SK-N-SH (cell line): ENCODE data around the gene EDRF1. TPM values are rescaled to one million over a fixed set of nuclear protein-coding genes. Genes with fewer than 3 reads are reported as not detected.

Source experiments
- CTCF ChIA-PET: fragments of 300-600, 350-600 bp; formaldehyde crosslinking; extraction: SDS; loops from one replicate; lab custom pipeline; 2021; lab: Yijun Ruan, JAX
- POLR2A ChIA-PET: fragments of 350-600 bp; sonication (Branson Sonifier 250); formaldehyde crosslinking; extraction: SDS; loops from one replicate; lab custom pipeline; 2020; ENCODE audit warnings: antibody characterized with exemption, inconsistent platforms; lab: Yijun Ruan, JAX
- DNase-seq: peaks from one replicate; pipeline ENCODE4 v3.0.0; 2012
- H2AFZ ChIP-seq: fragments of 200-600 bp; sonication (generic); 2 replicates; pipeline ENCODE4 v1.8.1; 2016; ENCODE audit warnings: antibody characterized with exemption, mild to moderate bottlenecking, low read depth
- H3F3A ChIP-seq: fragments of 200-600 bp; sonication (generic); replicated peaks from 2 replicates; pipeline ENCODE3; 2016; ENCODE audit warnings: antibody characterized with exemption, mild to moderate bottlenecking; ENCODE audit not compliant: insufficient read depth
- H3K27ac ChIP-seq, 2 experiments: fragments of 200-500 bp in 1 of 2; fragments of 200-600 bp in 1 of 2; sonication (Bioruptor generic) in 1 of 2; sonication (generic), shearing (Covaris generic) in 1 of 2; 2 replicates each; pipeline versions ENCODE4 v1.5.1 to v1.6.1; 2014 to 2016; ENCODE audit warnings: low read depth in 2 of 2, inconsistent platforms in 1 of 2, low read length in 1 of 2, mild to moderate bottlenecking in 1 of 2, mixed read lengths in 1 of 2
- H3K27me3 ChIP-seq: fragments of 200-600 bp; sonication (generic), shearing (Covaris generic); 2 replicates; pipeline ENCODE4 v1.6.1; 2016; ENCODE audit warnings: mixed run types; ENCODE audit not compliant: insufficient read depth
- H3K36me3 ChIP-seq, 2 experiments: fragments of 200-500 bp in 1 of 2; fragments of 200-600 bp in 1 of 2; sonication (Bioruptor generic) in 1 of 2; sonication (generic) in 1 of 2; replicated peaks in 1 of 2; 2 replicates each; pipeline versions ENCODE3 to v1.5.1; 2014 to 2016; ENCODE audit warnings: low read length in 1 of 2, mild to moderate bottlenecking in 1 of 2; ENCODE audit not compliant: insufficient read depth in 2 of 2, control insufficient read depth in 1 of 2
- H3K4me1 ChIP-seq, 2 experiments: fragments of 200-500 bp in 1 of 2; fragments of 200-600 bp in 1 of 2; sonication (Bioruptor generic) in 1 of 2; sonication (generic), shearing (Covaris generic) in 1 of 2; 2 replicates each; pipeline versions ENCODE4 v1.5.1 to v1.6.1; 2014 to 2016; ENCODE audit warnings: low read depth in 1 of 2, low read length in 1 of 2, mixed run types in 1 of 2; ENCODE audit not compliant: insufficient read depth in 2 of 2, control insufficient read depth in 1 of 2
- H3K4me2 ChIP-seq: fragments of 200-600 bp; sonication (generic), shearing (Covaris generic); 2 replicates; pipeline ENCODE4 v1.6.1; 2017; ENCODE audit warnings: mixed run types
- H3K4me3 ChIP-seq, 2 experiments: fragments of 200-500 bp in 1 of 2; fragments of 200-600 bp in 1 of 2; sonication (Bioruptor generic) in 1 of 2; sonication (generic), shearing (Covaris generic) in 1 of 2; 2 replicates each; pipeline versions ENCODE4 v1.5.1 to v1.8.1; 2014 to 2016; ENCODE audit warnings: low read depth in 2 of 2, inconsistent platforms in 1 of 2, low read length in 1 of 2, mild to moderate bottlenecking in 1 of 2, mixed read lengths in 1 of 2, moderate library complexity in 1 of 2
- H3K79me2 ChIP-seq: fragments of 200-600 bp; sonication (generic); 2 replicates; pipeline ENCODE4 v1.8.1; 2017; ENCODE audit warnings: mild to moderate bottlenecking; ENCODE audit not compliant: insufficient read depth
- H3K9ac ChIP-seq: fragments of 200-600 bp; sonication (generic); 2 replicates; pipeline ENCODE4 v1.6.1; 2017; ENCODE audit warnings: mixed run types
- H3K9me2 ChIP-seq: fragments of 200-600 bp; sonication (generic); 2 replicates; pipeline ENCODE4 v1.6.1; 2017; ENCODE audit warnings: mixed run types
- H3K9me3 ChIP-seq: fragments of 200-600 bp; sonication (generic); 2 replicates; pipeline ENCODE4 v1.6.1; 2017; ENCODE audit warnings: mixed run types, mild to moderate bottlenecking, moderate library complexity
- H4K20me1 ChIP-seq: fragments of 200-600 bp; sonication (generic); 2 replicates; pipeline ENCODE4 v1.6.1; 2017; ENCODE audit warnings: mild to moderate bottlenecking, mixed run types; ENCODE audit not compliant: insufficient read depth
- CHD2 ChIP-seq: fragments of 150-350 bp; IDR thresholded peaks from 2 replicates; pipeline ENCODE4 v1.6.1; 2018; ENCODE audit warnings: low read length; ENCODE audit not compliant: partially characterized antibody
- MEF2A ChIP-seq: IDR thresholded peaks from 2 replicates; pipeline ENCODE4 v1.4.0; 2012; ENCODE audit warnings: low read depth, borderline replicate concordance
- NFIC ChIP-seq: IDR thresholded peaks from 2 replicates; pipeline ENCODE4 v1.4.0; 2012; ENCODE audit warnings: borderline replicate concordance
- PBX3 ChIP-seq: IDR thresholded peaks from 2 replicates; pipeline ENCODE4; 2012
- POLR2AphosphoS5 ChIP-seq: IDR thresholded peaks from 2 replicates; pipeline ENCODE4 v1.6.1; 2012; ENCODE audit warnings: low read depth, low read length
- REST ChIP-seq: IDR thresholded peaks from 2 replicates; pipeline ENCODE4 v1.6.1; 2012; ENCODE audit warnings: mild to moderate bottlenecking, low read depth, low read length, moderate library complexity
- RFX5 ChIP-seq: IDR thresholded peaks from 2 replicates; pipeline ENCODE4 v1.6.1; 2012; ENCODE audit warnings: mild to moderate bottlenecking, improper control_type of control experiment, low read length
- TAF1 ChIP-seq: IDR thresholded peaks from 2 replicates; pipeline ENCODE4 v1.6.1; 2012; ENCODE audit warnings: low read depth, mild to moderate bottlenecking, low read length, moderate library complexity, borderline replicate concordance
- TEAD4 ChIP-seq: IDR thresholded peaks from 2 replicates; pipeline ENCODE4 v1.4.0; 2012; ENCODE audit warnings: mild to moderate bottlenecking, borderline replicate concordance; ENCODE audit not compliant: insufficient read depth
- YY1 ChIP-seq: IDR thresholded peaks from 2 replicates; pipeline ENCODE4 v1.4.0; 2012; ENCODE audit warnings: low read depth, mild to moderate bottlenecking
- WGBS: methylation state at CpG from one replicate; pipeline ENCODE4 v1.1.6; 2017; ENCODE audit warnings: low lambda C conversion rate; 5-methylcytosine and 5-hydroxymethylcytosine counted together
- polyA plus RNA-seq, 3 experiments: library from polyadenylated mRNA; depleted of rRNA; stranded (reverse); fragments of >200 nt; gene quantifications; 2 replicates each; pipeline ENCODE4 v1.2.3, GENCODE V29; 2012

Gene EDRF1
- polyA plus RNA-seq, 1 of the 3 experiments (the other 2 are of a cell fraction): 19.2 TPM

- H3K36me3 ChIP-seq: peaks cover 89 to 96% of the 10 kb centered on the region in 2 experiments
- no peaks in the 10 kb centered on the region for H3K79me2 ChIP-seq
- no peak overlapping the region for H3K4me2 ChIP-seq
- CTCF ChIA-PET: interaction anchor here (0.5 kb wide), 1 partner anchor 131 kb away, joined by 3 read pairs; no protein-coding TSS in a partner anchor
- no peaks in the 10 kb centered on the region for H3K4me1 ChIP-seq
- no peaks in the 10 kb centered on the region for H3F3A ChIP-seq
- no peak overlapping the region for H3K27ac ChIP-seq
- no peaks in the 10 kb centered on the region for H3K27me3 ChIP-seq
- no peak overlapping the region for H3K4me3 ChIP-seq
- H3K9ac ChIP-seq: no peak overlapping the region
- no peaks in the 10 kb centered on the region for H4K20me1 ChIP-seq
- TF ChIP-seq RFX5 (no peak), TAF1 (no peak), CHD2 (no peak), REST (no peak), POLR2AphosphoS5 (no peak)
- DNase-seq: no peak
- POLR2A ChIA-PET: no interaction called here
- no peaks in the 10 kb centered on the region for H3K9me2 ChIP-seq
- no peaks in the 10 kb centered on the region for H3K9me3 ChIP-seq
- WGBS: 95% methylated on average over 5 of the region's 5 CpGs
- no peak overlapping the region for H2AFZ ChIP-seq
These were observed 18.7 kb downstream of the EDRF1 start for GRCh38 chr10:125738206-125738605.

GRCh38 chr10:125739994-125740679 lies 20.6 kb downstream of the EDRF1 start:
- no peaks in the 10 kb centered on the region for H3K9me2 ChIP-seq
- no peaks in the 10 kb centered on the region for H3K4me1 ChIP-seq
- H3K27ac ChIP-seq: no peak overlapping the region
- H3K36me3 ChIP-seq: peaks cover 76 to 96% of the 10 kb centered on the region in 2 experiments
- no peak overlapping the region for H3K4me3 ChIP-seq
- 98% methylated on average over 7 of the region's 7 CpGs for WGBS
- TF ChIP-seq YY1 (no peak), NFIC (no peak), TEAD4 (no peak), PBX3 (no peak), MEF2A (no peak), TAF1 (no peak)
- no peak overlapping the region for H2AFZ ChIP-seq
- H4K20me1 ChIP-seq: no peaks in the 10 kb centered on the region
- H3F3A ChIP-seq: no peaks in the 10 kb centered on the region
- DNase-seq: no peak
- H3K27me3 ChIP-seq: no peaks in the 10 kb centered on the region
- ChIA-PET POLR2A (no interaction called here), CTCF (interaction anchor here (0.9 to 1.0 kb wide), 2 partner anchors 9 to 11 kb away, joined by 3 to 4 read pairs; no protein-coding TSS in a partner anchor)
- H3K9me3 ChIP-seq: no peaks in the 10 kb centered on the region
- no peak overlapping the region for H3K9ac ChIP-seq
- no peaks in the 10 kb centered on the region for H3K79me2 ChIP-seq
- no peak overlapping the region for H3K4me2 ChIP-seq
